Parathyroid adenoma (tissue), 2 donors: Measurements from ENCODE around the gene WFDC12.

Experiments
- H2AFZ ChIP-seq: fragments of 300-600 bp; sonication (generic); one replicate; pipeline ENCODE4 v1.7.0; 2017; ENCODE audit warnings: antibody characterized with exemption, mild to moderate bottlenecking
- H3K27ac ChIP-seq: fragments of 300-600 bp; sonication (generic); one replicate; pipeline ENCODE4 v1.7.0; 2017
- H3K27me3 ChIP-seq: fragments of 300-600 bp; sonication (generic); one replicate; pipeline ENCODE4 v1.7.0; 2017; ENCODE audit warnings: low read length; ENCODE audit not compliant: control insufficient read depth, insufficient read depth
- H3K36me3 ChIP-seq: fragments of 300-600 bp; sonication (generic); one replicate; pipeline ENCODE4 v1.7.0; 2017; ENCODE audit warnings: low read length; ENCODE audit not compliant: control insufficient read depth, insufficient read depth
- H3K4me1 ChIP-seq: fragments of 300-600 bp; sonication (generic); one replicate; pipeline ENCODE4 v1.7.0; 2017; ENCODE audit warnings: control low read depth
- H3K4me2 ChIP-seq: fragments of 300-600 bp; sonication (generic); one replicate; pipeline ENCODE4 v1.7.0; 2017; ENCODE audit warnings: low read length
- H3K4me3 ChIP-seq: fragments of 300-600 bp; sonication (generic); one replicate; pipeline ENCODE4 v1.7.0; 2017; ENCODE audit warnings: low read depth, low read length
- H3K79me2 ChIP-seq: fragments of 300-600 bp; sonication (generic); one replicate; pipeline ENCODE4 v1.7.0; 2017; ENCODE audit warnings: control low read depth
- H3K9ac ChIP-seq: fragments of 300-600 bp; sonication (generic); one replicate; pipeline ENCODE4 v1.7.0; 2017; ENCODE audit warnings: mild to moderate bottlenecking
- H3K9me3 ChIP-seq: fragments of 300-600 bp; sonication (generic); one replicate; pipeline ENCODE4 v1.7.0; 2017; ENCODE audit warnings: low read length; ENCODE audit not compliant: control insufficient read depth
- TF ChIP-seq, protein P1 (sequence below): fragments of 300-600 bp; sonication (generic); IDR thresholded peaks from one replicate; pipeline ENCODE4 v1.7.0; 2017; ENCODE audit warnings: antibody characterized with exemption, mild to moderate bottlenecking
- donor health status: primary hyperparathyroidism.

Gene WFDC12

DNA sequence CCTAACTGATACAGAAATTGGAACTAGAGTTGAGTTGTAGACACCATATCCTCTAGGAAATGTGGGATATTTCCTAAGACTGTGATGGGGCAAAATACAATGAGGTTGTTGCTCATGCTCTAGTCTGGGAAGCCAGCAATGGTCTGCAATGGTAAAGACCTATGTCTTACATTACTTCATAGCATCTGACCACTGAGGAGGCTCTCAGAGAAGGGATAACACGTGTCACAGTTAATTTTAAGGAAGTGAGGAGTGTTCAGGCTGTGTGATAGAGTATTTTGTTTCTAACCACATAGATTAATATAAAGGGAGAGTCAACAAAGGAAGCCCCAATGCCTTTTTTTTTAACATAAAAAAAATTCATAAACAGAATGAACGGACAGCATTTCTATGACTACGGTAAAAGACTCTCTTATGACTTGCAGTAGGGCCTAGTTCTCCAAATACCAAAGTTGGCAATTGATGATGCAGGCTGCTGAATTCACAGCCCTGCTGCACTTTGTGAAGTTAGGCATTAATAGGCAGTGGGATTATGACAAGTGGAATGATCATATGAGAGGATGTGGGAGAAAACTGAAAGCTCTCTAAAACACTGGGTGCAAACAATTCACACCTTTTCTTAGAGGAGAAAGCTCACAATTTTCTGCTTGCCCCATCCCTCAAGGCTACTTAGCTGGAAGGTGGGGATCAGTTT lies 37.0 kb downstream of the WFDC12 start:
- H3K4me3 ChIP-seq: no peak overlapping the region
- TF ChIP-seq, protein P1, sequence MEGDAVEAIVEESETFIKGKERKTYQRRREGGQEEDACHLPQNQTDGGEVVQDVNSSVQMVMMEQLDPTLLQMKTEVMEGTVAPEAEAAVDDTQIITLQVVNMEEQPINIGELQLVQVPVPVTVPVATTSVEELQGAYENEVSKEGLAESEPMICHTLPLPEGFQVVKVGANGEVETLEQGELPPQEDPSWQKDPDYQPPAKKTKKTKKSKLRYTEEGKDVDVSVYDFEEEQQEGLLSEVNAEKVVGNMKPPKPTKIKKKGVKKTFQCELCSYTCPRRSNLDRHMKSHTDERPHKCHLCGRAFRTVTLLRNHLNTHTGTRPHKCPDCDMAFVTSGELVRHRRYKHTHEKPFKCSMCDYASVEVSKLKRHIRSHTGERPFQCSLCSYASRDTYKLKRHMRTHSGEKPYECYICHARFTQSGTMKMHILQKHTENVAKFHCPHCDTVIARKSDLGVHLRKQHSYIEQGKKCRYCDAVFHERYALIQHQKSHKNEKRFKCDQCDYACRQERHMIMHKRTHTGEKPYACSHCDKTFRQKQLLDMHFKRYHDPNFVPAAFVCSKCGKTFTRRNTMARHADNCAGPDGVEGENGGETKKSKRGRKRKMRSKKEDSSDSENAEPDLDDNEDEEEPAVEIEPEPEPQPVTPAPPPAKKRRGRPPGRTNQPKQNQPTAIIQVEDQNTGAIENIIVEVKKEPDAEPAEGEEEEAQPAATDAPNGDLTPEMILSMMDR: no peak
- no peak overlapping the region for H2AFZ ChIP-seq
- no peaks in the 10 kb centered on the region for H3K27me3 ChIP-seq
- no peaks in the 10 kb centered on the region for H3K79me2 ChIP-seq
- no peak overlapping the region for H3K27ac ChIP-seq
- H3K9me3 ChIP-seq: peaks cover 5% of the 10 kb centered on the region
- H3K4me1 ChIP-seq: peaks cover 8% of the 10 kb centered on the region
- H3K36me3 ChIP-seq: no peaks in the 10 kb centered on the region
- no peak overlapping the region for H3K4me2 ChIP-seq
- H3K9ac ChIP-seq: no peak overlapping the region

DNA sequence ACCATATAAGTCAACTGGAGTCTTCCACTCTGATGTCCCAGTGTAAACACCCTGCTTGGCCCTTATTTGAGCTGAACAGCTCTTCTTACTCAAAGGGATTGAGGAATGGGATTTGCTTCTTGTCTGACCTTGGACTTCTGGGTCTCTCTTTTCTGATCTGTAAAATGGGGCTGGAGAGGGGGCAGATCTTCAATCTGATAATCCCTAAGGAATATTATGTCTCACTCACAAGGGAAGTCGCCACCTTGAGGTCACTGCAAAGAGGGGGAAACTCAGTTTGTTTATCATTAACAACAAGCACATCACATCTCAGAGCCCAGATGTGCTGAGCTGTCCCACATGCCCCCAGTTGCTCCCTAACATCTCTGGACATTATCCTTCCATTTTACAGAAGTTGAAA lies 38.4 kb downstream of the WFDC12 start:
- H2AFZ ChIP-seq: no peak overlapping the region
- H3K27me3 ChIP-seq: no peaks in the 10 kb centered on the region
- peaks cover 5% of the 10 kb centered on the region for H3K9me3 ChIP-seq
- no peak overlapping the region for H3K27ac ChIP-seq
- no peaks in the 10 kb centered on the region for H3K36me3 ChIP-seq
- peaks cover 8% of the 10 kb centered on the region for H3K4me1 ChIP-seq
- no peak overlapping the region for H3K4me3 ChIP-seq
- no peaks in the 10 kb centered on the region for H3K79me2 ChIP-seq
- H3K4me2 ChIP-seq: no peak overlapping the region
- TF ChIP-seq, protein P1: no peak
- H3K9ac ChIP-seq: no peak overlapping the region

DNA sequence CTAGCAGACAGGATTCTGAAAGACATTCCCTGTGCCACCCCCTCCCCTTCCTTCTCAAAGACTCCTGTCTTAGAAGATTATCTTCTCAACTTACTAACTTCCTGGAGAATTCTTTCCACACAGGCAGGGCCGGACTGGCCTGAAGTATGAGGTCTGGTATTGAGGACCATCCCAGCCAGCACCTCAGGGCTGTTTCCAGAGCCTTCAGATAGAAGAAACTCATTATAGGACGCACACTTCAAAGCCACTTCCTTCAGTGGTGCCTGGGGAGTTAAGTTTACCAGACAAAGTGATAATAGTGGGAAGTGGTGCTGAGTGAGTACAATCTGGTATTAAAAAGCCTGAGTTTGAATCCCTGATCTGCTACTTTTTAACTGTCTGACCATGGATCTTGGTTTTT lies 39.0 kb downstream of the WFDC12 start:
- Histone ChIP-seq H3K36me3 (no peaks in the 10 kb centered on the region), H3K4me1 (peaks cover 8% of the 10 kb centered on the region), H3K27ac (no peak overlapping the region), H3K4me3 (no peak overlapping the region), H3K4me2 (no peak overlapping the region), H3K9me3 (peaks cover 5% of the 10 kb centered on the region), H3K27me3 (no peaks in the 10 kb centered on the region), H3K9ac (no peak overlapping the region), H2AFZ (no peak overlapping the region), H3K79me2 (no peaks in the 10 kb centered on the region)
- TF ChIP-seq, protein P1: no peak

DNA sequence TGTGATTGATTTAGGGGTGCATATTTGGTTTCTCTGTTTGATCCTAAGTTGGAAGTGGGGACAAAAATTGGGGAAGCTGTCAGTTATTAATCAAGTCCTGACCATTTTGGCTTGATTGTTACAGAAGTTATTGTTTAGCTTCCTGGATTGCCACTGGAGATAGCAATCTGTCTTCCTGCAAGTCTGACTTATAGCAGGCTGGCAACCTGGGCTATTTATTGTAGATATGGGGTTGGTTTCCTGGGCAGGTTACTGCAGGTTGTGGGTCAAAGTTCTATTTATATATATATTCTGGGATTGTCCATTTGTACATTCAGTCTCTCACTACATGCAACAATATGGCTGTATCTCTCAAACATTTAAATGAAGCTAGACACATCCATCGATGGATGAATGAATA lies 41.1 kb downstream of the WFDC12 start:
- no peak overlapping the region for H3K4me3 ChIP-seq
- H3K9ac ChIP-seq: no peak overlapping the region
- H3K79me2 ChIP-seq: no peaks in the 10 kb centered on the region
- H3K27me3 ChIP-seq: no peaks in the 10 kb centered on the region
- H3K4me1 ChIP-seq: peaks cover 3% of the 10 kb centered on the region
- H3K4me2 ChIP-seq: no peak overlapping the region
- peaks cover 5% of the 10 kb centered on the region for H3K9me3 ChIP-seq
- H3K36me3 ChIP-seq: no peaks in the 10 kb centered on the region
- H3K27ac ChIP-seq: no peak overlapping the region
- H2AFZ ChIP-seq: no peak overlapping the region
- TF ChIP-seq, protein P1: no peak

DNA sequence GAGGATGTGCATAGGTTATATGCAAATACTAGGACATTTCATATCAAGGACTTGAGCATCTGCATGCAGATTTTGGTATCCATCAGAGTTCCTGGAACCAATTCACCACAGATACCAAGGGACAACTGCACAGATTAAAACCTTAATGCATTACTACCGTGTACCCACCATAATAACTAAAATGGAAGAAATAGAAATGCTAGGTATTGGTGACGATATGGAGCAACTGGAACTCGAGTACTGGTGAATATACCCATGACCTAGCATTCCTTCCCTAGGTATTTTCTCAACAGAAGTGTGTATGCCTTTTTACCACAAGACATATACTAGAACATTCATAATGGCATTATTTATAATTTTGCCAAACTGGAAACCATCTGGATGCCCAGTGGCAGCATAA lies 41.8 kb downstream of the WFDC12 start:
- H3K79me2 ChIP-seq: no peaks in the 10 kb centered on the region
- no peak overlapping the region for H3K27ac ChIP-seq
- H3K9ac ChIP-seq: no peak overlapping the region
- H3K27me3 ChIP-seq: no peaks in the 10 kb centered on the region
- no peaks in the 10 kb centered on the region for H3K4me1 ChIP-seq
- no peak overlapping the region for H3K4me3 ChIP-seq
- H2AFZ ChIP-seq: no peak overlapping the region
- no peak overlapping the region for H3K4me2 ChIP-seq
- H3K36me3 ChIP-seq: no peaks in the 10 kb centered on the region
- H3K9me3 ChIP-seq: peaks cover 5% of the 10 kb centered on the region
- TF ChIP-seq, protein P1: no peak
